Activated CD4-positive, CD25-positive, alpha-beta regulatory T cell treated with anti-CD3 and anti-CD28 coated beads, Interleukin-2, amount 50 U/mL, for 24 hours (primary cell): ENCODE measurements around the gene TALDO1.
"Not testable (repeated sequence)": the region's sequence is repeated elsewhere in the genome, so short reads cannot be mapped to it uniquely, and the experiment has no call there.

Source experiments
- ATAC-seq, 2 donors: fragments of 150-1000 bp; cut with Tn5 transposase; one replicate each; pipeline ENCODE4 v1.10.0; 2021; ENCODE audit warnings: mild to moderate bottlenecking in 1 of 2, moderate library complexity in 1 of 2

Gene TALDO1

GRCh38 chr11:719214-720016 is 27.8 kb upstream of the TALDO1 start:
- no peak for ATAC-seq

- no peak for ATAC-seq
These were observed 27.1 kb upstream of the TALDO1 start for GRCh38 chr11:720017-720641.

GRCh38 chr11:720642-721246 is 26.5 kb upstream of the TALDO1 start:
- peak; percentile 15 to 63 for ATAC-seq

GRCh38 chr11:721247-721740 is 26.0 kb upstream of the TALDO1 start:
- ATAC-seq, result no peak

GRCh38 chr11:721741-722345 is 25.4 kb upstream of the TALDO1 start:
- ATAC-seq, result peak; percentile 28 to 54

- ATAC-seq, result no peak
These were observed 24.9 kb upstream of the TALDO1 start for GRCh38 chr11:722346-722811.

- ATAC-seq, result peak; percentile 31 to 36
These were observed 24.0 kb upstream of the TALDO1 start for GRCh38 chr11:723120-723883.

- no peak for ATAC-seq
These were observed 23.1 kb upstream of the TALDO1 start for GRCh38 chr11:724049-724777.

GRCh38 chr11:724778-725386 is 22.4 kb upstream of the TALDO1 start:
- no peak for ATAC-seq

- ATAC-seq, result no peak
These were observed 21.6 kb upstream of the TALDO1 start for GRCh38 chr11:725624-726202.

- ATAC-seq, result peak; percentile 36 to 37
These were observed 20.7 kb upstream of the TALDO1 start for GRCh38 chr11:726278-727220.

- no peak for ATAC-seq
These were observed 20.0 kb upstream of the TALDO1 start for GRCh38 chr11:727281-727701.

GRCh38 chr11:727859-728748 is 19.2 kb upstream of the TALDO1 start:
- ATAC-seq, result peak; percentile 80 to 81

- ATAC-seq, result no peak
These were observed 18.3 kb upstream of the TALDO1 start for GRCh38 chr11:728901-729491.

GRCh38 chr11:729492-730074 is 17.7 kb upstream of the TALDO1 start:
- ATAC-seq, result no peak

GRCh38 chr11:733072-733471 is 14.2 kb upstream of the TALDO1 start:
- ATAC-seq, result no peak

GRCh38 chr11:734541-734940 is 12.7 kb upstream of the TALDO1 start:
- ATAC-seq, result not testable (repeated sequence)

GRCh38 chr11:737366-737765 is 9.9 kb upstream of the TALDO1 start:
- peak in 1 of 2 donors; percentile 36 for ATAC-seq
